SKM-1 treated with dmso at 0.1 percent for 144 hours (cell line): ENCODE results near the gene FAM120C.

Source experiments
- DNase-seq: peaks from one replicate; lab custom pipeline; 2025; ENCODE audit not compliant: unreplicated experiment; lab: John Stamatoyannopoulos, UW

Gene FAM120C, protein sequence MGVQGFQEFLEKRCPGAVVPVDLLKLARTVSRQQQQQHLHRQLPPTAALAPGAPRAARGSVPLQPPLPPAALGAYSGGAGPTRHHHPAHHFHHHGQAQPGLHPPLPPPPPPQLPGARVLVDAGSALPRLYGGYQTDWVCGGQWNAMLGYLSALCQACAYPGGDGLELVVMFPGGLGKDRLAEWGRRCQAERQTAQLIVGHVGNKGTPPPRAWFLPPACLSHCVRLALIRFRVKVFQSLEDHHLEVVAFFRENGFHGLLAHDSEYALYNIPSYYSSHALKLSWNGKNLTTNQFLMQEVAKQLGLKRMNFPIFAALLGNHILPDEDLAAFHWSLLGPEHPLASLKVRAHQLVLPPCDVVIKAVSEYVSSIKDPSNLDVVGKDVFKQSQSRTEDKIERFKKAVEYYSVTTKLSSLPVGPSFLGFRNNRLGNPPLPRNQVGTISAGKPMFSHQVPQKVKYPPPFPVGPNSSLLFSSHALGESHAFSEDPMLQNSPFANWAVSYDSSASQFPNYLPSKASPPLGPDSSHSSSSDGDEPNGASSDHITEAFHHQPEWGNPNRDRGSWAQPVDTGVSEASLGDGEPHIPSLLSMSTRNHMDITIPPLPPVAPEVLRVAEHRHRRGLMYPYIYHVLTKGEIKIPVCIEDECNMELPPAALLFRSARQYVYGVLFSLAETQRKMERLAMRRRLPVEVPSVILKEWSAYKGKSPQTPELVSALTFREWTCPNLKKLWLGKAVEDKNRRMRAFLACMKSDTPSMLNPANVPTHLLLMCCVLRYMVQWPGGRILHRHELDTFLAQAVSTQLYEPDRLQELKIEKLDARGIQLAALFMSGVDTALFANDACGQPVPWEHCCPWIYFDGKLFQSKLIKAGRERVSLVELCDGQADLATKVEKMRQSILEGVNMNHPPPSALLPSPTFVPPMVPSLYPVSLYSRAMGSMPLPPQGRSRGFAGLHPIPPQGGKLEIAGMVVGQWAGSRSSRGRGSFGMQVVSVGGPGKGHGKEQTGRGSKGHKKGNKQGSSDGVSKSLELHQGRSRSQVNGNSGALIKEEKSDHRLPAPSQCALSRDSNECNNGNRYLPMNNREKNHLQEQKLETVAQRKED

DNA sequence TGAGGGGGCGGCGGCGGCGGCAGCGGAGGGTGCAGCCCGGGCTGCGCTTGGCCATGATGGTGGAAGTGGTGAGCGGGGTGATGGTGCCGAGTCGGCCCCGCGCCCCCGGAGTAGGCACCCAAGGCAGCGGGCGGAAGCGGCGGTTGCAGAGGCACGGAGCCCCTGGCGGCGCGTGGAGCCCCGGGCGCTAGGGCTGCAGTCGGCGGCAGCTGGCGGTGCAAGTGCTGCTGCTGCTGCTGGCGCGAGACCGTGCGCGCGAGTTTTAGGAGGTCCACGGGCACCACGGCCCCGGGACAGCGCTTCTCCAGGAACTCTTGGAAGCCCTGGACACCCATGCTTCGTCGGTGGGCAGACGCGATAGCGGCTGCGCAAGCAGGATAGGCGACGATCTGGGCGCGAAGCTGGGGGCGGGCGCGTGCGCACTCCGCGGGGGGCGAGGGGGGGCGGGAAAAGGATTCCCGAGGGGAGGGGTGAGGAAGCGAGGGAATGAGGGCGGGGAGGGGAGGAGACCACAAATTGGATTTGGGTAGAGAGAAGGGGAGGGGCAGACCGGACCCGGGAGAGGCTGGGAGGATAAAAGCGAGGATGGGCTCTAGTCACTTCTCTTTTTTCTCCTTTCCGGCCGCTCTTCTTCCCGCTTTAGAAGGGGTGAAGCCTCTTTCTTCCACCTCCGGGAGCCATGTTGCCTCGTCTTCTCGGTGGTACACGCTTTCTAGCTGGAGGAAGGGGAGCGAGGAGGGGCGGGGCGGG, at the start of gene FAM120C:
TSS of gene FAM120C (minus strand) at position 391 of the 750 bp plus-strand sequence. CDS start at position 335, 56 bp downstream.
- peak; percentile 52 for DNase-seq

DNA sequence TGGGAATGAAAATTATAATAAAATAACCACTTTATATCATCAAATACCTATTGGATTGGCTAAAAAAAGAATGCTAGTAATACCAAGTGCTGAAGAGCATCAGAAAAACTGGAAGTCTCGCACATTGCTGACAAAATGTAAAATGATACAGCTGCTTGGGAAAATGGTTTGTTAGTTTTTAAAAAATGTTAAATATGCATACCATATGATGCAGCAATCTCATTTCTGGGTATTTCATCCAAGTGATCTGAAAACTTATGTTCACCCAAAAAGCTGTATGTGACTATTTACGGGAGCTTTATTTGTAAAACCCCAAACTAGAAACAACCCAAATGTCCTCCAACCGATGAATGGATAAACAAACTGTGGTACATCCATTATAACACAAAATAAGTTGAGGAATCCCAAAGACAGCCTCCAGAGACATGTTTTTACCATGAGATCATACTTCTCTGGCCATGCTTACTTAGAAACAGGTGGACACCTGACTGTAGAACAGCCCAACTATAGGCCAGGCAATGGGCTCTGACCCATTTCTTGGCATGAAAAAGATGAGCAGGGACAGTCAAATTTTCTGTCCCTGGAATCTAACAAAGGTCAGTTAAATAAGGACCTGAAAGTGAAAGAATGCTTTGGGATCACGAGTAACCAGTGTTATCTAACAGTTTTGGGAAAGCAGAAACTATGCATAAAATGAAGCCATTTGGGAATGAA, 47.5 kb upstream of the FAM120C start:
- no peak for DNase-seq

DNA sequence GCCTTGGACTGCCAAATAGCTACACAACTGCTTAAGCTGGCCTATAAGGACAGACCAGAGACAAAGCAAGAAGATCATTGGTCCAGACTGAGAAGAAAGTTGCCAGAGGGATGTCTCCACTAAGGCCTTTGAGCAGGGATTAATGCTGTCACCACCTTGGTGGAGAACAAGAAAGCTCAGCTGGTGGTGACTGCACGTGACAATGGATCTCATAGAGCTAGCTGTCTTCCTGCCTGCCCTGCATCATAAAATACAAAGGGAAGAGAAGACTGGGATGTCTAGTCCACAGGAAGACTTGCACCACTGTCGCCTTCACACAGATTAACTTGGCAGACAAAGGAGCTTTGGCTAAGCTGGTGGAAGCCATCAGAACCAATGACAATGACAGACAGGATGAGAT, 40.5 kb upstream of the FAM120C start:
- no peak for DNase-seq

DNA sequence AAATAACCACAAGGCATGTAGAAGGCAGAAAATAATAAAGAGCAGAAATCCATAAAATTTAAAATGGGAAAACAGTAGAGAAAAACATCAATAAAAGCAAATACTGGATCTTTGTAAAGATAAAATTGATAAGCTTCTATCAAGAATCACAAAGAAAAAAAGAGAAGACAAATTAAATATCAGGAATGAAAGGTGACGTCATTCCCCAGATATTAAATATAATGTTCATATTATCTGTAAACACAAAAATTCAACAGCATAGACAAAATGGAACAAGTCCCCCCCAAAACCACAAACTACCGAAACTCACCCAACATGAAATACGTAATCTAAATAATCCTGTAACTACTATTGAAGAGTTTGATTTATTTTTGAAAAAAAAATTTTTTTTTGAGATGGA, 30.5 kb upstream of the FAM120C start:
- no peak for DNase-seq

DNA sequence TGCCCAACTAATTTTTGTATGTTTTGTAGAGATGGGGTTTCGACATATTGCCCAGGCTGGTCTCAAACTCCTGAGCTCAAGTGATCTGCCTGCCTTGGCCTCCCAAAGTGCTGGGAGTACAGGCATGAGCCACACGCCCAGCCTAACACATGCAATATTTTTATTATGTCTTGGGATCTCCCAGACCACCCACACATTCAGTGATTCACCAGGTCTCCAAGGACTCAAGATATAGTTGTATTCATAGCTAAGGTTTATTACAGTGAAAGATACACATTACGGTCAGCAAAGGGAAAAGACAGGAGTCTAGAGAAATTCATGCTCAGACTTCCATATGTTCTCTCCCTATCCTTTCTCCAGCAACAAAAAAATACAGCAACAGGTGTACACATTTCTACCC, 25.5 kb upstream of the FAM120C start:
- DNase-seq, result no peak

DNA sequence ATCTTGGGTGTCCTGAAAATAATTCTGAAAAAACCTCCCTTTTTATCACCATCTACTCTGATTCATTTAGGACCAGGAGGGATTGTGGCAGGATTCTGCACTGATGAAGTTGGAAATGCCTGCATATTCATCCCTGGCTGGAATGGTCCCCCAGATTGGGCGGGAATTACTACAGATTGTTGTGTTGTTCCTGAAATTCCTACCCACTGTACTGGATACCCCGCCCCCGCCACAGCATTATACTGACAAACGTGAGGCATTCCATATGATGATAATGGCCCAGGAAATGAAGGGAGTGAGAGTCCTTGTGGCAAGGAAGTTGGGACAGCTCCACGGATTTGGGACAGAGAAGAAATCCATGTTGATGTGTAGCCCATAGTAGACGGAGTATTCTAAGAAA, 15.2 kb upstream of the FAM120C start:
- no peak for DNase-seq

DNA sequence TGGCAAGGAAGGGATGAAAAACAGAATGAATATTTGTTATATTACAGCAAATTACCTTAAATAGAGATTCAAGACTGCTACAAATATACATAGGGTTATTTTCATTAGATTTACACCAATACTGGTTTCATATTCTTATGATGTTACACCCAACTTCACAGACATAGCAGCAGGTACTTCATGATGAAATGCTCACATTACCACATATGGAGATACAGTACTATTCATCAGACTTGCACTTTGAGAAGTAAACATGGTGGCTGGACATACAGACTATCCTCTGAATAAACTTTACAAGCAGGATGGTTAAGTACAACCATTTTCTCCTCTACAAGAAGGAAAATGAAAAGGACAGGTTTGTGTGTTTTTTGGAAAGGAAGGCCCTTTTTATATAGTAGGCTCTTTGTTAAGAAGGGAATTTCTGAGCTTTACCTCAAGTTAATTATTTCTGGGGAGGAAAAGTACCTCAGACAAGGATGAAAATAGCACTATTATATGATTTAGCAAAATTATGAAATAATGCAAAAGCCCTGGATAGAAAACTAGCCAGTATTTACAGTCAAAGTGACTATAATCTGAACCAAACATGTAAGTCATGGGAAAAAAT, 12.0 kb upstream of the FAM120C start:
- DNase-seq, result no peak

DNA sequence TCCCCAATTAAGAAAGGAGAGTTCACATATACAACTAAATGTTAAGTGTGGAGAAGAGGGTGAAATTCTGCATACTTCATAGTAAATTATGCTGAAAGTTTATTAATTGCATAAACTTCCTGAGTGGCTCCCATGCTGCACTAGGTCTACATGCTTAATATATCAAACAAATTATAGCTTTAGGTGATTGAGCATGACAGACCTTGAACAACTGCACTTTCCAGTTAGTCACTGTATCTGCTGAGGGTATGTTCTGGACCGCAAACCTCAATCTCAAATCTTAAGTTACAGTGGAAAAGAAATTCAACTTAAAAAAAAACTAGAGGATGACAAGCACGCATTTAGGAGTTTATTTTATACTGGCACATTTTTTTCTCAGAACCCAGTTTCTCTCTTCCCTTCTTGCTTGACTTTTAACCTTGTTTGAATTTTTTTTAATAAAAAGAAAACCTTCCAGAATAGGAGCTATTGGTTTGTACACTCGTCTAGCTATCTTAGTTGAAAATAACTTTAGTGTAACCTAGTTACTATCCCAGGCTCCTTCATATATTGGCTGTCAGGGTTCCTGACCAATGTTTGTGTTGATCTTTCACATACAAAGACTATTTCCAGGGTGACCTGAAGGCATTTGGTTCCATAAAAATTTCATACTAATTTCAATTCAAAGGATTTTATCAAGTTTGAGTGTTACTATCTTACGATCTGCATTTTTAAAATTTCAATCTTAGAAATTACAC, 10.2 kb upstream of the FAM120C start:
- DNase-seq, result no peak

DNA sequence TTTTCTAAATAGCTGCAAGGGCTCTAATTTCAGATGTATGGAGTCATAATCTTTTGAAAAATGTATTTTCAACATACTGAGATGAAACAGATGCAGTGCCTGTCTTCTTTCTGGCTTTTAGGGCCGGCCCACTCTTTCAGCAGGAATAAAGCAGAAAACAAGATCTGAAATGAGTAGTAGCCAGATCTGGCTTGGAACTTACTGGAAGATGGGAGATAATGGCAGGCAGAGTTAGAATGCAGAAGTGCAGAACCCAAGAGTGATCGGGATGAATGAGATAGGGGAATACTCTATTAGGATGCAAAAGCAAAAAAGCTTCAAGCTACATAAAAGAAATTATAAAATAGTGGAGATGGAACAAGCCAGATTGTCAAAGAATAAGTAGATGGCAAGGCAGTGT, 1.4 kb upstream of the FAM120C start:
- DNase-seq, result no peak

DNA sequence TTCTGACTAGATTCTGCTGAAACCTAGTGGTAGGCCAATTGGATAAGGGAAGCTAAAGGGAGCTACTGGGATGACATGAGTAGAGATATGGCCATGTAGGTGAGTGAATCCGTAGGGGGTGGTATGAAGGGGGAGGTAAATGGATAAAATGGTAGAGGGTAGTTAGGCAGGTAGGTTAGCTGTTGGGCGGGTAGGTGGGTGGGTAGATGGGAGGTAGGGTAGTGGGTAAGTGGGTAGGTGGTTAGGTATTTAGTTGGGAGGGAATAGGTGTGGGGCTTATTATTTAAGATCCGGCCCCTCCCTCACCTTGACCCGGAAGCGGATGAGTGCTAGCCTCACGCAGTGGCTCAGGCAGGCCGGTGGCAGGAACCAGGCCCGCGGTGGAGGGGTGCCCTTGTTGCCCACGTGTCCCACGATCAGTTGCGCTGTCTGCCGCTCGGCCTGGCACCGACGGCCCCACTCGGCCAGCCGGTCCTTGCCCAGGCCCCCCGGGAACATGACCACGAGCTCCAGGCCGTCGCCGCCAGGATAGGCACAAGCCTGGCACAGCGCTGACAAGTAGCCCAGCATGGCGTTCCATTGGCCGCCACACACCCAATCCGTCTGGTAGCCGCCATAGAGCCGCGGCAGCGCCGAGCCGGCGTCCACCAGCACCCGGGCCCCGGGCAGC, 725 bp downstream of the FAM120C start:
- peak; percentile 9 for DNase-seq

DNA sequence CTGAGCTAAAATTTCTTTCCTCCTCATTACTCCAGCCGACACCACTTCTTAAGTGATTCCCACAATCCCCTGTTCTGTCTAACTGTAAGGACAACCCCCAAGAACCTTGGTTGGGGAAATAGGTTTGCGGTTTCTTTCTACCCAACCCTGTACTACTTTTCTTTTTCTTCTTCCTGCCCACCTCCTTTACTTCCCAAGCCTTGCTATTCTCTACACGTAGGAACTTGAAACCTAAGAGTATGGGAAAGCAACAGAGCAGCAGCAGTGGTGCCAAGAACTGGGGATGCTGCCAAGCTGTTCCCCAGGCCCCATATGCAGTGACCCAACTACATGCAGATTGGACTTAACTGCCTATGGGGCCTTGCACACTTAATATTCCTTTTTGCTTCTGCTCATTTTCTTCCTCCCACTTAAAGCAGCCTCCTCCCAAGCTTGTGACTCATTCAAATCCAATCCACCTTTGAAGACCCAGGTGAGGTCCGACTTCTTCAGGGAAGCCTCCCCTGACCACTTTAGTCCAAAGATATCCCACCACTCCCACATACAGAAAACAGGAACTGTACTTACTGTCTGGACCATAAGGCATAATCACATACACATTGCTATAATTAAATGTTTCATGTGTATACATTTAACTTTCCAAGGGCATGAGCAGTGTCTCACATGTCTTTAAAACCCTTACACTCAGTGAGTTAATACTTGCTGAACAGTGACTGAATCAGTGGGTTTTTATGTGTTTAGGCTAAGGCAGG, 1.7 kb downstream of the FAM120C start:
- DNase-seq, result no peak

DNA sequence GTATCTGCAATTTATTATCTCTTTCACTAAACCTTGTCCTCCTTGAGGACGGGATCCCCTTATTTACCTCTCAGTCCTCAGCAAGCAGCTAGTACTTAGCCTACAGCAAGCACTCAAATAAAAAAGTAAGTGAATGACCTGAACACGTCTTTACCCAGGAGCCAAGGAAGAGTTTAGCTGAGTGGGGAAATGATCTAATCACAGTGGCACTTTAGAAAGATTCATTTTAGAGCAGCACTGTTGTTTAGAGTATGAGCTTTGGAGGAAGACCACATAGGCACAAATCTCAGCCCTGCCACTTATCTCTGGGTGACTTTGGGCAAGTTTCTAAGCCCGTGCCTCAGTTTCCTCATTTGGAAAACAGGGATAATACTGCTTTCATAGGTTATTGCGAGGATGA, 2.7 kb downstream of the FAM120C start:
- DNase-seq, result no peak

DNA sequence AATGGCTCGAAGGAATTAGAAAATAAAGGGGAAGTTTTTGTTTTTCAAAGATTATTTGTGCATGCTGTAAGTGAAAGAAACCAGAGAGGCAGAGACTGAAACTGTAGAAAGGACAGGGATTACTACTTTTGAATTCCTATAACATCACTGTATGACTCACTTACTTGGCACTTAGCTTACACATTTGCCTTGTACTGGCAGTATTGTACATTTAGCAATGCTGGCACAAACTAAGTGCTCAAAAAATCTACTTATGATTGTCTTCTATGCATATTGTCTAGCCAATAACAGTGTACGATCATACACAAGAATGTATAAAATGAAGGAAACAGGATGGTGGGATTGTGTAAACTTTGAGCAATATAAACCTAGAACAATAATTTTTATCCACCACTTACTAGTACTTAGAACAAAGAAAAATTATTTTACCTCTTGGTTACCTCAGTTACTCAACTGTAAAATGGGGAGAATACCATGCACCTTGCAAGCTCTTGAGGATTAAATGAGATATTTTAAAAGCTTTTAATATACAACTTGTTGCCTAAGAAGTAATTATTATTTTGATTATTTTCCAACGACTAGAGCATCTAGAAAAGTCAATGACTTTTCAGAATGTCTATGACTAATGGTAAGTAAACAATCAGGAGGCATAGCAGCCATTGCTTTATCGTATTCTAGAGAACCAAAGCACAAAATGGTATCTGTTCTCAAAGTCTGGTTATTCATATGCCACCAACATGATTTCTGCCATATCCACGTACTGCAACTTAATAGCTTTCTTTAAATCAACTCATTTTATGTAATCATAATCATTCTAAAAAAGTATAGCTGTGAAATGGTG, 4.7 kb downstream of the FAM120C start:
- no peak for DNase-seq

DNA sequence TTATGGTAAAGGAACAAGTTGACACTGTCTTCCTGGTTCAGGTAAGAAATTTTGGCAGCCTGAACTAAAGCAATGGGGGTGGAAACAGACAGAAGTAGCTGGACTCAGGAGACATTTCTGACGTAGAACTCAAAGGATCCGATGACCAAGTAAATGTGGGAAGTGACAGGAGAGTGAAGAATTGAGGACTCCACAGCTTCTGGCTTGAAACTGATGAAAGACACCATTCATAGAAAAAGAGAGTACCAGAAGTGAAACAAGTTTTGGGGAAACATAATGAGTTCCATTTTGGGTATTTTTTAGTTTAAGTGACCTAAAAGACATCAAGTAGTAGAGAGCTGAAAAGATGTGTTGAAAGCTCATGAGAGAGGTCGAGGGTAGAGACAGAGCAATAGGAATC, 5.7 kb downstream of the FAM120C start:
- DNase-seq, result no peak

DNA sequence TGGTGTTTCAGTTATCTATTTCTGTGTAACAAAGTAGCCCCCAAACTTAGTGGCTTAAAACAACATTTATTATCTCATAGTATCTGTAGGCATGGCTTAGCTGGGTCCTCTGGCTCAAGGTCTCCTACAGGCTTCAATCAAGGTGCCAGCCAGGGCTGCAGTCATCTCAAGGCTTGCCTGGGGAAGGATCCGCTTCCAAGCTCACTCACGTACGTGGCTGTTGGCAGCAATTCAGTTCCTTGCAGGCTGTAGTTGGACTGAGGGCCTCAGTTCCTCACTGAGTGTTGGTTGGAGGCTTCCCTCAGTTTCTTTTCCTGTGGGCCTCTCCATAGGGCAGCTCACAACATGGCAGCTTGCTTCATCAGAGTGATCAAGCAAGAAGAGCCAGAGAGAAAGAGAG, 9.3 kb downstream of the FAM120C start:
- DNase-seq, result no peak

DNA sequence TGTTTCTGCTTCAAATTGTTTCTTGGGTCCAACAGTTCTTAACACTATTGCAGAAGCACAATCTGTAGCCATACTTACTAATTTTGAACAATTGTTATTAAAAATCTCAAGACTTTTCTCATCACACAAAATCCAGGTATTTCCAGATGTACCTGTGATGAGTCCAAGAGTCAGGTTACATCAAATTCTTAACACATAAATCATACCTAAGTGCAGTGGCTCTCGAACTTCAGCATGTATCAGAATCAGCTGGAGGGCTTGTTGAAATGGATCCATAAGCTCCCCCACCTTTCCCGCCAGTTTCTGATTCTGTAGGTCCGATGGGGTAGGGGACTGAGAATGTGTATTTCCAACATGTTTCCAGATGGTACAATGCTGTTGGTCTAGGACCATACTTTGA, 10.6 kb downstream of the FAM120C start:
- DNase-seq, result no peak
